Mesodermal cell (in vitro differentiated cells): ENCODE measurements around the gene MARCHF3.
A peak's percentile ranks its signal among the peaks of the same experiment; 100 is the strongest.
"Not testable (repeated sequence)": the region's sequence is repeated elsewhere in the genome, so short reads cannot be mapped to it uniquely, and the experiment has no call there.

Experiments
- H3K27ac ChIP-seq: 2 replicates; pipeline ENCODE4 v1.7.0; 2013; ENCODE audit warnings: mild to moderate bottlenecking, low read depth, low read length, moderate library complexity; ENCODE audit not compliant: severe bottlenecking
- H3K36me3 ChIP-seq: 2 replicates; pipeline ENCODE4 v1.7.1; 2013; ENCODE audit warnings: mild to moderate bottlenecking, low read length, moderate library complexity; ENCODE audit not compliant: control insufficient read depth, insufficient read depth
- H3K4me1 ChIP-seq: one replicate; pipeline ENCODE4 v1.7.1; 2013; ENCODE audit warnings: mild to moderate bottlenecking, low read length; ENCODE audit not compliant: insufficient read depth, control insufficient read depth, poor library complexity, severe bottlenecking
- H3K4me3 ChIP-seq: 2 replicates; pipeline ENCODE4 v1.7.0; 2013; ENCODE audit warnings: low read length, control low read depth, mild to moderate bottlenecking; ENCODE audit not compliant: insufficient read depth, poor library complexity, severe bottlenecking; ENCODE audit errors: extremely low read depth
- H3K9me3 ChIP-seq: 2 replicates; pipeline ENCODE4 v1.7.1; 2013; ENCODE audit warnings: mild to moderate bottlenecking, low read length, moderate library complexity; ENCODE audit not compliant: control insufficient read depth
- WGBS, 2 experiments: methylation state at CpG; one replicate each; pipeline ENCODE4 v1.1.5; 2013; ENCODE audit warnings: missing lambda C conversion rate in 2 of 2; ENCODE audit not compliant: insufficient coverage in 2 of 2; 5-methylcytosine and 5-hydroxymethylcytosine counted together

The MARCHF3 gene

DNA sequence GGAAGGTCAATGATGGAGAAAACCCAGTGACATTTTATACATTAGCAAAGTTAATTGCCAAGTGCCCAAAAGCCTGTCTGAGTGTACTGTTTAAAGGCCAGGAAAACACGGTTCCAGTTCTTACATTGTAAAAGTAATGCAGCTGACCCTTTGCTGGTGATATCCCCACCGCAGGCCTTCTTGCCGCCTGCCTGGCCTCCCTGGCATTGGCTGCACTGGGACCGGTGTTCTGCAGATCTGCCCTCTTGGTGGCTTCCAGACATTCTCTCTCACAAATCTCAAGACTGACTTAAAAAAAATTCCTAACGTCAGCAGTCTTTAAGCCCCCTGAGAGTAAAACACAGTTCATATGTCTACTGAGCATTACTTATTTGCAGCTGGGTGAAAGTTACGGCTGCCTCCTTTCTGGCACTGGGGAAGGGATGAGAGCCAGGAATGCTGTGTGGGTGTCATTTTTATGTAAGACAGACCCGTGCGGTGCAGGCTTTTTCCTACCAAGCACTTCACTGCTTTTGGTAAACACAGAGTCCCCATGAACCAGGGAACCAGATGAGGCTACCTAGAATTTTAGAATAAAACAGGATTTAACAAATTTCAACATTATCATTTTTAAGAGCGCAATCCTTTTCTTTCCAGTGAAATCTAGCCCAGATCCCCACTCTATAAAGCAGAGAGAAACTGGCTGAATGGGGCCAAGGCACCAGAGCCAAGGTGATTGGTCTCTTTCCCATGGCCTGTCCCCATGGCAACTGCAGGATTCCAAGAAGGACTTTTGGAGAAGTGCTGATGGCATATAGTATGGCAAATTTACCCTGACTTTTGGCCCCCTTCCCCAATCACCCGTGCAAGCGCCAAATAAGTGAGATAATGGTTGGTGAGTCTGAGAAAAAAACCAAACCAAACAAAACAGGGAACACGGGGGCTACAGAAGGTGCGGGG is 172.6 kb downstream of the MARCHF3 start:
- whole genome bisulfite sequencing, 2 experiments = 87 to 99% methylated on average over 5 to 8 of the region's 13 CpGs
- Histone ChIP-seq H3K27ac (peak overlapping the region; percentile 41), H3K4me1 (no peaks in the 10 kb centered on the region), H3K4me3 (no peak overlapping the region), H3K9me3 (no peaks in the 10 kb centered on the region), H3K36me3 (peaks cover 14% of the 10 kb centered on the region)

DNA sequence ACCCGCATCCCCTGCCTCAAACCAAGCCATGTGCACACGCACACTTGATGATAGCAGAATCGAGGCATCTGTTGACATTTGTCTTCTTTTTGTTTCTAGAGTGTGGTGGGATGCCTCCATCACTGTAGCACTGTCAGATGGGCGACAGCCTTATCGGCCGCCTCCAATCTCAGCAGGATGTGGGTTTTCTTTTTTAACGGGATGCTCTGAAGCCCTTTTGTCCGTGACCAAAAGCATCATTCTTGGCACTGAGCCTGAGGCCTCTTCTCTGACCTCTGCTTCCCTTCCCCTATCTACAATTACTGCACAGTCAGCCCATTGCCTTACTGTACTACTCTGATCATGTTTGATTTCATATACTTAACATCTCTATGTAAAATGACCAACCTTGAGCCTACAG is 175.1 kb downstream of the MARCHF3 start:
- H3K36me3 ChIP-seq = peaks cover 14% of the 10 kb centered on the region

DNA sequence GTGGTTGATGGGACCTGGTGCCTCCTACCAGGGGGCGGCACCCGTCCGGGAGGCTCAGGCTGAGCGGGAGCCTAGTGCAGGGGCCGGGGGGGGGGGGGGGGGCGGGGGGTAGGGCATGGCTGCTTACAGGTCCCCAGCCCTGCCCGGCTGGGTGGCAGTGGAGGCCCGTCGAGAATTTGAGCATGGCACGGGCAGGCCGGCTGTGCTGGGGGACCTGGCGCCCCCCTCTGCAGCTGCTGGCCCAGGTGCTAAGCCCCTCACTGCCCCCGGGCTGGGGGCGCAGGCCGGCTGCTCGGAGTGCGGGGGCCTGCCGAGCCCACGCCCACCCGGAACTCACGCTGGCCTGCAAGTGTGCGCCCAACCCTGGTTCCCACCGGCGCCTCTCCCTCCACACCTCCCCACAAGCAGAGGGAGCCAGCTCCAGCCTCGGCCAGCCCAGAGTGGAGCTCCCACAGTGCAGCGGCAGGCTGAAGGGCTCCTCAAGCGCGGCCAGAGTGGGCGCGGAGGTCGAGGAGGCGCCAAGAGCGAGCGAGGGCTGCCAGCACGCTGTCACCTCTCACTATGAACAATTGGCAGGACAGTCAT is 175.7 kb downstream of the MARCHF3 start:
- Histone ChIP-seq H3K4me3 (no peak overlapping the region), H3K4me1 (peaks cover 3% of the 10 kb centered on the region), H3K9me3 (no peaks in the 10 kb centered on the region), H3K36me3 (peaks cover 14% of the 10 kb centered on the region), H3K27ac (no peak overlapping the region)
- WGBS, 2 experiments = 97 to 99% methylated on average over 15 to 27 of the region's 35 CpGs

More for the DNA sequence above, 175.1 kb downstream of the MARCHF3 start:
- WGBS, 2 experiments = 96 to 99% methylated on average over 6 to 8 of the region's 8 CpGs
- Histone ChIP-seq H3K27ac (no peak overlapping the region), H3K9me3 (no peaks in the 10 kb centered on the region), H3K4me1 (peaks cover 3% of the 10 kb centered on the region), H3K4me3 (no peak overlapping the region)

DNA sequence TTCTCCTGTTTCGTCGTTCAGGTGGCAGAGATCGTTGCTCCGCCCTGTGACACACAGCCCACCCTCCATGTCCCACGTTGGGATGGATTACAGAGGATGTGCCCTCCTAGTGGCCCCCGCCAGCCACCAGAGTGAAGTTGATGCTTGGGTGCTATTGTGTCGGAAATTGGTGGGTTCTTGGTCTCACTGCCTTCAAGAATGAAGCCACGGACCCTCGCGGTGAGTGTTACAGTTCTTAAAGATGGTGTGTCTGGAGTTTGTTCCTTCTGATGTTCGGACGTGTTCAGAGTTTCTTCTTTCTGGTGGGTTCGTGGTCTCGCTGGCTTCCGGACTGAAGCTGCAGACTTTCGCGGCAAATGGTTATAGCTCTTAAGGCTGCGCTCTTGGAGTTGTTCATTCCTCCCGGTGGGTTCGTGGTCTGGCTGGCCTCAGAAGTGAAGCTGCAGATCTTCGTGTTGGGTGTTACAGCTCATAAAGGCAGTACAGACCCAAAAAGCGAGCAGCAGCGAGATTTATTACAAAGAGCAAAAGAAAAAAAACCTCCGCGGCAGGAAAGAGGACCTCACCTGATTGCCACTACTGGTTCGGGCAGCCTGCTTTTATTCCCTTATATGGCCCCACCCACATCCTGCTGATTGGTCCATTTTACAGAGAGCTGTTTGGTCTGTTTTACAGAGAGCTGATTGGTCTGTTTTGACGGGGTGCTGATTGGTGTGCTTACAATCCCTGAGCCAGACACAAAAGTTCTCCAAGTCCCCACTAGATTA is 176.6 kb downstream of the MARCHF3 start:
- WGBS, 2 experiments = 94 to 96% methylated on average over 23 to 26 of the region's 27 CpGs
- H3K27ac ChIP-seq, H3K4me1 ChIP-seq, H3K4me3 ChIP-seq, H3K9me3 ChIP-seq: not testable (repeated sequence)
- peaks cover 14% of the 10 kb centered on the region for H3K36me3 ChIP-seq

DNA sequence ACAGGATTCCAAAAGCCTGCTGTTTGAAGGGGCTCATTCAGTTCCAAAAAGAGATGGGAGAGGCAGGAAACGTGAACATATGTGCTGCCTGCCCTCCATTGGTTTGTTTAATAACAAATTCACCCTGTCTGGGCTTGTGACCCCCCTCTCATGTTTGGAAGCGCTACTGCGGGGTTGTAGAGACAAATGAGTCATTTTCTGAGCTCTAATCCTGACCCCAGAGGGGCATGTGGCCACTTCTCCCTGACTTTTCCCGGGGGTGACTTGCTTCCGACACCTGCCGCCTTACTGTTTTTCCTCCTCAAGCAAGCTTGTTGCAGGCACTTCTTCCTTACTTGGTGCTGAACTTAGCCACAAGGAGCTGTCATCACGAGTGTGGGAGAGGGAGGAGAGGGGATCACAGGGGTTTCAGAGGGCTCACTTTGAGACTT is 177.5 kb downstream of the MARCHF3 start:
- Histone ChIP-seq H3K4me1 (peaks cover 10% of the 10 kb centered on the region), H3K9me3 (no peaks in the 10 kb centered on the region), H3K4me3 (no peak overlapping the region), H3K36me3 (peaks cover 6% of the 10 kb centered on the region), H3K27ac (no peak overlapping the region)
- WGBS, 2 experiments = 88 to 93% methylated on average over 6 to 7 of the region's 7 CpGs

DNA sequence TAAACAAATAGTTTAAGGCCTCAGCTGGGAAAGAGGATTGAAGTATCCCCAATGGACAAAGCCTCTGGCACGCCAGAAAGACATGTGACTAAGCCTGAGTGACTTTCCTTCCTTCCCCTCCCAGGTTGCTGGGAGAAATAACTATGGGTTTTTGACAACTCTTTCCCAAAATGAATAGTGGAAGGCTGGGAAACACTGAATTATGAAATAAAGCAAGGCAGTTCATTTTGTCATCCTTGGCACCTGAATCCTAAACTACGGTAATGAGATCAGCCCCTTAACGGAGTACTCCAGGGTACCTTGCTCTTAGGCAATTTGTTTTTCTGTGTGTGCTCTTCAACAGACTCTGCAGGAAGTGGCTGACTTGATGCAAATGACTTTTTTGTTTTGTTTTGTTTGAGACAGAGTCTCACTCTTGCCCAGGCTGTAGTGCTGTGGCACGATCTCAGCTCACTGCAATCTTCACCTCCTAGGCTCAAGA is 178.2 kb downstream of the MARCHF3 start:
- H3K4me1 ChIP-seq = peaks cover 18% of the 10 kb centered on the region
- H3K9me3 ChIP-seq = no peaks in the 10 kb centered on the region
- no peaks in the 10 kb centered on the region for H3K36me3 ChIP-seq
- H3K4me3 ChIP-seq = no peak overlapping the region
- H3K27ac ChIP-seq = no peak overlapping the region
- 75 to 81% methylated on average over 3 of the region's 4 CpGs for WGBS, 2 experiments

DNA sequence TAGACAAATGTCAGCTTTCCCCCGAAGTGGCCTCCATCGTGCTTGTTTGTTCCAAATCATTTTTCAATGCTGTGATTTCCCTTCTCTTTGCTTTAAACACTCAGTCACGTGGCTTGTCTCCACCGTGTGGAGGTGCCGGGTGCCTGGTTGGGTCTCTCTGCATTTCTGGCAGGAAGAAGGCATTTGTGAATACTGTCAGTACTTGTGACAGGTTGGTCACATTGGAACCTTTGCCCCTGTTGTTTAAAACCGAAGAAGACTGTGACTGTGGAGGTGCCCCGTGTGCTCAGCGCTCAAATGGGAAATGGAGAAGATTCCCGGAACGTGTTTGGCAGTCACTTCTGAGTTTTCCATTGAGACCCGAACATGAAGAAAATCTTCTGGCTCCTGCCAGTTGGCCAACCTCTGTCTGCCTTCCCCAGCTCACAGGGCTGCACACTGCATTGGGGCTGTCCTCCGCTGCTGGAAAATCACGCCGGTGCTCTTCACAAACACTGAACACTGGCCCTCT is 178.8 kb downstream of the MARCHF3 start:
- no peaks in the 10 kb centered on the region for H3K9me3 ChIP-seq
- H3K36me3 ChIP-seq = no peaks in the 10 kb centered on the region
- H3K4me3 ChIP-seq = no peak overlapping the region
- H3K4me1 ChIP-seq = peaks cover 23% of the 10 kb centered on the region
- 91 to 92% methylated on average over 9 to 10 of the region's 14 CpGs for WGBS, 2 experiments
- no peak overlapping the region for H3K27ac ChIP-seq

DNA sequence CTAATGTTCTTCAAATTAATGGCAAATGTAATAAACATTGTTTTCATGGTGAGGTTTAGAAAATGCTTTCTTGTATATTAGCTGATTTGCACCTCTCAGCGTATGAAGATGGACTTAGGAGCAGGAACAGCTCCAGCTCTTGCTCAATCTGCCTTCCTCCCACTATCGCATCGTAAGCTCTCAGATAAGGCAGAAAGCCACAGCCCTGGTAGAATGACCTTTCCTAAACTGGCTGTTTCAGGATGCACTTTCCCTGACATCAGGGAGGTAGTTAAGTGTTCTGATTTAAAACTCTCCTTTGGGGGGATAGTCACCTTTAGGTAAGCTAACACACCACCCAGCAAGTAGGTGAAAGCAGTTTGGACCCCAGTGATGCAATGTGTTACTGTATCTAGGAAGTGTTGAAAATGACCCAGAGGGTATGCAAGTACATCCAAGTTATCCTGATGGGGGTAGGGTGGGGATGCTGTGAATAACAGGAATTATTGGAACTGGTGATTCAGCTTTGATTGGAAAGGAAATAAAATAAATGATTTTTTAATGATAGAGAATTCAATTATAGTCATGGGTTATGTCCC is 181.2 kb downstream of the MARCHF3 start:
- peaks cover 32% of the 10 kb centered on the region for H3K4me1 ChIP-seq
- WGBS, 2 experiments = 83 to 100% methylated on average over 1 of the region's 3 CpGs
- H3K9me3 ChIP-seq = no peaks in the 10 kb centered on the region
- H3K27ac ChIP-seq = peak overlapping the region; percentile 17
- no peaks in the 10 kb centered on the region for H3K36me3 ChIP-seq
- no peak overlapping the region for H3K4me3 ChIP-seq

DNA sequence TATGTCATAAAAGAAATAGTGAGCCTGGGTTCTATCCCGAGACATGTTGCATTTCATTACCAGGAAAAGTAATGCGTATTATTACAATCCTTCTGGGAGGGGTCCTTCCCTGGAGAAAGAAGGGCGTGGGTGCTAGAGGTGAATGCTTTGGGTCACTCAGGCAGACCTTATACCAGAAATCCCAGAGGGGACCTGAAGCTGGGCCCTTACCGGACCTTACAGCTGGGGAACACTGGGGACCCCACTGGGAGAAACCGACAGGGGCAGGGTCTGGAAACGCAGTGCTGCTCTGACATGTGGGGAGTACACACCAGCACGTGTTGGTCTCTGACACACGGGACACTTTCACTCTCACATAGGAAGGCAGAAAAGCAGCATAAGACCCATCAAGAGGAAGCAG is 182.1 kb downstream of the MARCHF3 start:
- no peak overlapping the region for H3K27ac ChIP-seq
- no peak overlapping the region for H3K4me3 ChIP-seq
- WGBS, 2 experiments = 73 to 92% methylated on average over 3 to 4 of the region's 8 CpGs
- no peaks in the 10 kb centered on the region for H3K9me3 ChIP-seq
- H3K4me1 ChIP-seq = peaks cover 32% of the 10 kb centered on the region
- H3K36me3 ChIP-seq = no peaks in the 10 kb centered on the region

DNA sequence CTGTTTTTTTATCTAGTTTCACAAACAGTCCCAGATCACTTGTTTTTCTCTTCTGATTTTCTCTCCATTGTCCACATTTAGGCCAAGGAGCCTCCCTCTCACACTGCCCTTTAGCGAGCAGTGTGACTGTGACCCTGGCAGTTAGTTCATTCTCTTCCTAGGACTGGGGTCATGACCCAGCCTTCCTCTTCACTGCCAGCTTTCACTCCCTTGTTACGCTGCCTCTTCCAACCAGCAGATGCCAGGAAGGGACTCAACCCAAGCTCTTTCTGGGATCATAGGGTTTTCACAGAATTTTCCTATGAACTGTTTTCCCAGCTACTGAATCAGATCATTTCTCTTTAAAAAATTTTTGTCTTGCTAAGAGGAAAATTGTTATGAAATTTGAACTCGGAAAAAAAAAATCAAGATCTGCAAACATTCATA is 182.5 kb downstream of the MARCHF3 start:
- no peak overlapping the region for H3K4me3 ChIP-seq
- 73 to 75% methylated on average over 2 to 3 of the region's 3 CpGs for WGBS, 2 experiments
- no peaks in the 10 kb centered on the region for H3K9me3 ChIP-seq
- peaks cover 32% of the 10 kb centered on the region for H3K4me1 ChIP-seq
- H3K27ac ChIP-seq = peak overlapping the region; percentile 69
- H3K36me3 ChIP-seq = no peaks in the 10 kb centered on the region
